LNCAP (cell line): ENCODE results near the gene ELL.

Source experiments
- CTCF ChIP-seq: fragments of 450-650 bp; IDR thresholded peaks from 2 replicates; pipeline ENCODE4 v1.5.1; 2017; ENCODE audit warnings: mild to moderate bottlenecking

The ELL gene

GRCh38 chr19:18480006-18480691 is 41.7 kb downstream of the ELL start:
- no peak for TF ChIP-seq CTCF

GRCh38 chr19:18478545-18479311 is 43.1 kb downstream of the ELL start:
- TF ChIP-seq CTCF: no peak

DNA sequence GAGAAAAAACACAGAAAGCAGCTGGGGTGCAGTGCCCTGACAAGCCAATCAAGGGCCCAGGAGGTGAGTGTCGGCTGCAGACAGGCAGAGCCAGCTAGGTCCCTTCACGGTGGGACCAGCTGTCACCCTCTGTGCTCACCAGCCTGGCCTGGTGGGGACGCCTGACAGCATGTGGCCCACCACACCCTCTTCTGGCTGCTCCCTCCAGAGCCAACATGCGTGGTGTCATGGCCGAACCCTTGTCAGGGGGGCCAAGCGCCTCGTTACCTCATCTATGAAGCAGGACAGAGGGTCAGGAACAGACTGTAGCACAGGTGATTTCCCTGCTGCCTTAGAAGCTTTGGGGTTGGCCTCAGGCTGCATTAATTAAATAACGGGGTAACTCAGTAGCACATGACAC is 43.9 kb downstream of the ELL start:
- TF ChIP-seq CTCF: no peak

DNA sequence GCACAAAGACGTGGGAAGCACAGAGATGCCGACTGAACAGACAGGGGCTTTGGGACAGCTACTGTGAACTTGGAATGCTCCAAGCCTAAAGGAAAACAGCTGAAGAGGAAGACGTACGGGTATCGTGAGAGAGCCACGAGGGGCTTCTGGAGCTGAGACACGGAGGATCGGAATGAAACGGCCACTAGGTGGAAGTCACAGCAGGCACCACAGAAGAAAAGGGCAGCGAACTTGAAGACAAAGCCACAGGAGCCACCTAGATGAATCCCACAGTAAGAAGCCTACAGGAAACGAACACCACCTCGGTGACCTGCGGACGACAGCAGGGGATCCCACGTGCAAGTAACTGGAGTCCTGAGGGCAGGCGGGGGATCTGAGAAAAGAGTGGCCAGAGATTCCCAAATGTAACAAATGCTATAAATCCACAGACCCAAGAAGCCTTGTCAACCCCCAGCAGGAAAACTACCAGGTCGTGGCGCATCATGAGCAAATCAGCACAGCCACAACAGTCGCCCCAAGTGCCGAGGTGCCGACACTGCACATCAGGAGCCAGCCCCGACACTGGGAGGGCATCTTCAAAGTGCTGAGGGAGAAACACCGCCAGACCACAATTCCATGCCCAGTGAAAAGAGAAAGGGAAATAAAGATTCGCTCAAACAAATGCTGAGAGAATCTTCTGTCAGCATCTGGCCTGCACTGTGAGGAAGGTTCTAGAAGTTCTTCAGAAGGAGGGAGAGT is 44.7 kb downstream of the ELL start:
- TF ChIP-seq CTCF: no peak

- TF ChIP-seq CTCF: no peak
These were observed 45.3 kb downstream of the ELL start for GRCh38 chr19:18476507-18477041.

- TF ChIP-seq CTCF: no peak
These were observed 46.0 kb downstream of the ELL start for GRCh38 chr19:18475762-18476331.

DNA sequence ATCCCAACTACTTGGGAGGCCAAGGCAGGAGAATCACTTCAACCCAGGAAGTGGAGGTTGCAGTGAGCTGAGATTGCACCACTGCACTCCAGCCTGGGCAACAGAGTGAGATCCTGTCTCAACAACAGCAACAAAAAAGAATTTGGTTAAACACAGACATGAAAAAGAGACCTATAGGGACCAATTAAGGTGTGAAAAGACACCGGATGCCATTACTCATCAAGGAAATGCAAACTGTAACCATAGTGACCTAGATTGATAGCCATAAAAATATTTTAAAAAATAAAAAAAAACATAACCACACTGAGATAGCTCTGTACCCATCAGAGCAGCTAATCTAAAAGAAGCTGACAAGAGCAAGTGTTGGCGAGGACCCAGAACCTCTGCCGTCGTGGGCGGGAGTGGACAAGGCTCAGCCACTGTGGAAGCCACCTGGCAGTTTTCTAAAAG is 46.8 kb downstream of the ELL start:
- TF ChIP-seq CTCF: no peak
